OCI-LY3 (cell line): Measurements from ENCODE around the gene FRMD6.

ENCODE experiments used
- H2AFZ ChIP-seq: fragments of 200-600, 300-600 bp; shearing (Covaris generic); 2 replicates; pipeline ENCODE4 v1.6.0; 2014; ENCODE audit warnings: antibody characterized with exemption, low read depth, low read length
- H3K27ac ChIP-seq: fragments of 200-600, 300-600 bp; sonication (generic); 2 replicates; pipeline ENCODE4 v1.5.1; 2014; ENCODE audit warnings: mild to moderate bottlenecking, low read length, moderate library complexity, mixed read lengths
- H3K27me3 ChIP-seq: fragments of 200-600, 300-600 bp; sonication (generic); 2 replicates; pipeline ENCODE4 v1.6.1; 2014; ENCODE audit warnings: low read depth, low read length, mixed read lengths
- H3K36me3 ChIP-seq: fragments of 200-600, 300-600 bp; sonication (generic); replicated peaks from 2 replicates; pipeline ENCODE3; 2014; ENCODE audit warnings: low read depth, low read length, mixed read lengths
- H3K4me1 ChIP-seq: fragments of 300-600, 200-600 bp; sonication (generic); 2 replicates; pipeline ENCODE4 v1.6.1; 2014; ENCODE audit warnings: low read length, mixed read lengths
- H3K4me2 ChIP-seq: fragments of 200-600, 300-600 bp; sonication (generic); 2 replicates; pipeline ENCODE4 v1.6.1; 2014; ENCODE audit warnings: low read length, mixed read lengths
- H3K4me3 ChIP-seq: fragments of 300-600, 200-600 bp; sonication (generic); 2 replicates; pipeline ENCODE4 v1.5.1; 2014; ENCODE audit warnings: antibody characterized with exemption, mild to moderate bottlenecking, low read length, moderate library complexity
- H3K79me2 ChIP-seq: fragments of 300-600, 200-600 bp; shearing (Covaris generic); 2 replicates; pipeline ENCODE4 v1.6.1; 2014; ENCODE audit warnings: mild to moderate bottlenecking, low read length, mixed read lengths
- H3K9ac ChIP-seq: fragments of 300-600, 200-600 bp; shearing (Covaris generic); 2 replicates; pipeline ENCODE4 v1.6.0; 2014; ENCODE audit warnings: mild to moderate bottlenecking, low read length, moderate library complexity
- H3K9me3 ChIP-seq: fragments of 200-600, 300-600 bp; shearing (Covaris generic); 2 replicates; pipeline ENCODE4 v1.6.1; 2014; ENCODE audit warnings: low read length, mixed read lengths; ENCODE audit not compliant: insufficient read depth
- H4K20me1 ChIP-seq: fragments of 200-600, 300-600 bp; sonication (generic); 2 replicates; pipeline ENCODE4 v1.6.1; 2016; ENCODE audit warnings: low read length, mixed read lengths; ENCODE audit not compliant: insufficient read depth
- EZH2phosphoT487 ChIP-seq: fragments of 200-600 bp; shearing (Covaris generic); IDR thresholded peaks from 2 replicates; pipeline ENCODE4 v1.6.1; 2018; ENCODE audit warnings: antibody characterized with exemption, mixed run types, low read depth
- TF ChIP-seq, protein P1 (sequence below): fragments of 200-600, 300-600 bp; sonication (generic); IDR thresholded peaks from 2 replicates; pipeline ENCODE4 v1.5.1; 2014; ENCODE audit warnings: antibody characterized with exemption, low read length, low read depth

The FRMD6 gene

DNA sequence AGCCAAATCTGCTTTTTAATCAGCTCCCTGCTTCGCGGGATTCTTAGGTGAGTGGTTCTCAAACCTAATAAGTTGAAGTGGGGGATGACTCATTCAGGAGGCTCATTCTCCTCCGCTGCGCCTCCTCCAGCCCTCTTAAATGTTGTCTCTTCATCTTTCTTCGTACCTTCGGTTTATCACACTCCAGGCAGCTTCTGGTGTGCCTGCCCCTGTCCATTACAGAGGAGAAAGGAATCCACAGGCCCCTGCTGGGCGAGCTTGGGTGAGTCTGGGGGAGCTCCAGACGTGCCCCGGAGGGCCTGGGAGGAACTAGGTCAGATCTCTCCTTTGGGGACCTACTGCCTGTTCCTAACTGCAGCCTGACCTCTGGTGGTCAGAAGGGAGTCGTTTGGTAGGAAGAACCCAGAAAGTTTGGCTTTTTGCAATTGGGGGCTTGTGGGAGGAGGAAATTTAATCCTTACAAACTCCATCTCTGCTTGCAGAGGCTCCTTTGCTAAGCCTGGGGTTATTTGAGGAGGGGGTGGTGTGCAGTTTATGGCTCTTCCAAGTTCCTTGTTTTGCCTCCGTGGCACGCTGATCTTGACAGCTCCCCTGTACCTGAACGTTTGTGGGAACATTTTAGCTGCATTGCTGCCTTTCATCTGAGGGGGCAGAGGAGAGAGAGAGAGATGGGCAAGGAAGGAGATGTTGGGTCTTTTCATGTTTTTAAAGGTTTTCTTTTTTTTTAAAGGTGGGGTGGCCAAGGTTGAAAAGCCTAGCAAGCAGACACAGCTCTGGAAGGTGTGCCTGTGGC is 124.6 kb downstream of the FRMD6 start:
- no peaks in the 10 kb centered on the region for H3K36me3 ChIP-seq
- H3K9ac ChIP-seq: no peak overlapping the region
- H3K4me3 ChIP-seq: peak overlapping the region; percentile 40; the same call in 1 of the 2 replicates
- H3K79me2 ChIP-seq: no peaks in the 10 kb centered on the region
- peak overlapping the region; percentile 86 for H2AFZ ChIP-seq
- H3K27ac ChIP-seq: no peak overlapping the region
- TF ChIP-seq EZH2phosphoT487: no peak
- TF ChIP-seq, protein P1, sequence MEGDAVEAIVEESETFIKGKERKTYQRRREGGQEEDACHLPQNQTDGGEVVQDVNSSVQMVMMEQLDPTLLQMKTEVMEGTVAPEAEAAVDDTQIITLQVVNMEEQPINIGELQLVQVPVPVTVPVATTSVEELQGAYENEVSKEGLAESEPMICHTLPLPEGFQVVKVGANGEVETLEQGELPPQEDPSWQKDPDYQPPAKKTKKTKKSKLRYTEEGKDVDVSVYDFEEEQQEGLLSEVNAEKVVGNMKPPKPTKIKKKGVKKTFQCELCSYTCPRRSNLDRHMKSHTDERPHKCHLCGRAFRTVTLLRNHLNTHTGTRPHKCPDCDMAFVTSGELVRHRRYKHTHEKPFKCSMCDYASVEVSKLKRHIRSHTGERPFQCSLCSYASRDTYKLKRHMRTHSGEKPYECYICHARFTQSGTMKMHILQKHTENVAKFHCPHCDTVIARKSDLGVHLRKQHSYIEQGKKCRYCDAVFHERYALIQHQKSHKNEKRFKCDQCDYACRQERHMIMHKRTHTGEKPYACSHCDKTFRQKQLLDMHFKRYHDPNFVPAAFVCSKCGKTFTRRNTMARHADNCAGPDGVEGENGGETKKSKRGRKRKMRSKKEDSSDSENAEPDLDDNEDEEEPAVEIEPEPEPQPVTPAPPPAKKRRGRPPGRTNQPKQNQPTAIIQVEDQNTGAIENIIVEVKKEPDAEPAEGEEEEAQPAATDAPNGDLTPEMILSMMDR: peak; percentile 87
- peaks cover 17% of the 10 kb centered on the region for H3K4me1 ChIP-seq
- H3K27me3 ChIP-seq: peaks cover 10% of the 10 kb centered on the region; the same call in 1 of the 2 replicates
- no peaks in the 10 kb centered on the region for H4K20me1 ChIP-seq
- H3K9me3 ChIP-seq: no peaks in the 10 kb centered on the region
- peak overlapping the region; percentile 61 for H3K4me2 ChIP-seq

DNA sequence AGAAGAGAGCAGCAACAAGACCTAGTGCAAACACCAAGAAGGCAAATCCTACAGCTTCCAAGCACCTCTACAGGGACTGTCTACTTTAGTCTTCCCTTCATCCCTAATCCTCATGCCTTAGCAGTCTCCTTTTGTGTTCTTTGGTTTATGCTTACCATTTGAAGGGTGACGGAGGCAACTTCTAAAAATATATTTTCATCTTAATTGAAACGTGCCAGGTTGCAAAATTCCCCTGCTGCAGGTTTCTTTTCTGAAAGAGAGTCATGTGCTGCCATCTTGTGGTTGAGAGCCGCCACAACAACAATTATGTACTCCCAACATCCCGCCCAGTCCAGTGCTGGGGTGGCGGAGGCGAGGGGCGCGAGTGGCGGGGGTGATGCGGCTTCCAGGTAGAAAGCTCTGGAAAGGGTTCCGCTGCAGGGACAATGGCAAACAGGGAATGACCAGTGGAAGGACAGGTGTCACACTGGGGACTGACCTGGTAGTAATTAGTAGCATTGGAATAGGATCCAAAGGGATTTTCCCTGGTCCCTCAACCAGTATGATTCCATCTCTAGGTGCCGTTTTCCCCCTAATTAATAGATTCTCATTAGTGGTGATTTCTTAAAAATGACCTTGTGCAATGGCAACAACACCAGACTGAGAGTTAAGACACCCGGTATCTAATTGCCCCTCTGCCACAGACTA is 128.4 kb downstream of the FRMD6 start:
- peak overlapping the region; percentile 9; the same call in 1 of the 2 replicates for H2AFZ ChIP-seq
- H3K9me3 ChIP-seq: no peaks in the 10 kb centered on the region
- no peaks in the 10 kb centered on the region for H4K20me1 ChIP-seq
- peak overlapping the region; percentile 67 for H3K4me2 ChIP-seq
- H3K4me3 ChIP-seq: peak overlapping the region; percentile 61
- no peak overlapping the region for H3K27ac ChIP-seq
- peaks cover 17% of the 10 kb centered on the region for H3K4me1 ChIP-seq
- peaks cover 34% of the 10 kb centered on the region for H3K27me3 ChIP-seq
- TF ChIP-seq, protein P1: peak; percentile 88
- TF ChIP-seq EZH2phosphoT487: no peak
- H3K9ac ChIP-seq: peak overlapping the region; percentile 28; the same call in 1 of the 2 replicates
- H3K36me3 ChIP-seq: no peaks in the 10 kb centered on the region
- no peaks in the 10 kb centered on the region for H3K79me2 ChIP-seq
